Measurements from ENCODE around the gene ANXA5.

DNA sequence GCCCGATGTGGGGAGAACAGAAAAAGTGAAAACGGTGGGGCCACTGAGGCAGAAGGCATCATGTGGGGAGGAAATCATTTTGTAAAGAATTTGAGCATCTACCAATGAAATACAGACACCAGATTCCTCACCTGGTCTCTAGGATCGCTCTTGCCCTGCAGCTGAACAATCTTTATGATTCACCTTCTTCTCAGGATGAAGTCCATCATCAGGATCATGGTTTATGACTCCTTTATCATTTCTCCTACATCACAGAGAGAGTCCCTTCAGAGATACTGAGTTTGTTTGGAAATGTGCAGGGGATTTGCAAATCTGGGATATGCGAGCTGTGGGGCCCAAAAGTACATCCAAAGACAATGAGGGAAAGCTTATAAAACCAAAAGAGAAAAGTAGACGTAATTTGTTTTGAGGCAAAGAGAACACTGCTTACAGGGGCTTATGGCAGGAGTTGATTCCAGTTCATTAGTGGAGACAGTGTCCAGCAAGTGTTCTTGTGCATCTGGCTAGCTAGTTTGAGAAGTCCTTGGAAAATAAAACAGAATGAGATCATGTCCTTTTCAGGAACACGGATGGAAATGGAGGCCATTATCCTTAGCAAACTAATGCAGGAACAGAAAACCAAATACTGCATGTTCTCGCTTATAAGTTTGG lies 15.3 kb upstream of the ANXA5 start:
- TF ChIP-seq SIN3A (IDR thresholded peaks at IDR 0.05; ENCODE audit: borderline replicate concordance in 2 of 2, control insufficient read depth in 1 of 2, low read depth in 2 of 2, low read length in 2 of 2): no peak
- no peak for TF ChIP-seq PHF20 (IDR thresholded peaks at IDR 0.05; ENCODE audit: partially characterized antibody)
- TF ChIP-seq, protein P1, sequence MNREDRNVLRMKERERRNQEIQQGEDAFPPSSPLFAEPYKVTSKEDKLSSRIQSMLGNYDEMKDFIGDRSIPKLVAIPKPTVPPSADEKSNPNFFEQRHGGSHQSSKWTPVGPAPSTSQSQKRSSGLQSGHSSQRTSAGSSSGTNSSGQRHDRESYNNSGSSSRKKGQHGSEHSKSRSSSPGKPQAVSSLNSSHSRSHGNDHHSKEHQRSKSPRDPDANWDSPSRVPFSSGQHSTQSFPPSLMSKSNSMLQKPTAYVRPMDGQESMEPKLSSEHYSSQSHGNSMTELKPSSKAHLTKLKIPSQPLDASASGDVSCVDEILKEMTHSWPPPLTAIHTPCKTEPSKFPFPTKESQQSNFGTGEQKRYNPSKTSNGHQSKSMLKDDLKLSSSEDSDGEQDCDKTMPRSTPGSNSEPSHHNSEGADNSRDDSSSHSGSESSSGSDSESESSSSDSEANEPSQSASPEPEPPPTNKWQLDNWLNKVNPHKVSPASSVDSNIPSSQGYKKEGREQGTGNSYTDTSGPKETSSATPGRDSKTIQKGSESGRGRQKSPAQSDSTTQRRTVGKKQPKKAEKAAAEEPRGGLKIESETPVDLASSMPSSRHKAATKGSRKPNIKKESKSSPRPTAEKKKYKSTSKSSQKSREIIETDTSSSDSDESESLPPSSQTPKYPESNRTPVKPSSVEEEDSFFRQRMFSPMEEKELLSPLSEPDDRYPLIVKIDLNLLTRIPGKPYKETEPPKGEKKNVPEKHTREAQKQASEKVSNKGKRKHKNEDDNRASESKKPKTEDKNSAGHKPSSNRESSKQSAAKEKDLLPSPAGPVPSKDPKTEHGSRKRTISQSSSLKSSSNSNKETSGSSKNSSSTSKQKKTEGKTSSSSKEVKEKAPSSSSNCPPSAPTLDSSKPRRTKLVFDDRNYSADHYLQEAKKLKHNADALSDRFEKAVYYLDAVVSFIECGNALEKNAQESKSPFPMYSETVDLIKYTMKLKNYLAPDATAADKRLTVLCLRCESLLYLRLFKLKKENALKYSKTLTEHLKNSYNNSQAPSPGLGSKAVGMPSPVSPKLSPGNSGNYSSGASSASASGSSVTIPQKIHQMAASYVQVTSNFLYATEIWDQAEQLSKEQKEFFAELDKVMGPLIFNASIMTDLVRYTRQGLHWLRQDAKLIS (CRISPR knock-in tag; IDR thresholded peaks at IDR 0.05): no peak
- no peak for TF ChIP-seq RCOR1 (IDR thresholded peaks at IDR 0.05; ENCODE audit: borderline replicate concordance in 1 of 2, low read depth in 2 of 2, low read length in 2 of 2)
- no peak for TF ChIP-seq SMARCA5 (IDR thresholded peaks at IDR 0.05)
- TF ChIP-seq, protein P2, sequence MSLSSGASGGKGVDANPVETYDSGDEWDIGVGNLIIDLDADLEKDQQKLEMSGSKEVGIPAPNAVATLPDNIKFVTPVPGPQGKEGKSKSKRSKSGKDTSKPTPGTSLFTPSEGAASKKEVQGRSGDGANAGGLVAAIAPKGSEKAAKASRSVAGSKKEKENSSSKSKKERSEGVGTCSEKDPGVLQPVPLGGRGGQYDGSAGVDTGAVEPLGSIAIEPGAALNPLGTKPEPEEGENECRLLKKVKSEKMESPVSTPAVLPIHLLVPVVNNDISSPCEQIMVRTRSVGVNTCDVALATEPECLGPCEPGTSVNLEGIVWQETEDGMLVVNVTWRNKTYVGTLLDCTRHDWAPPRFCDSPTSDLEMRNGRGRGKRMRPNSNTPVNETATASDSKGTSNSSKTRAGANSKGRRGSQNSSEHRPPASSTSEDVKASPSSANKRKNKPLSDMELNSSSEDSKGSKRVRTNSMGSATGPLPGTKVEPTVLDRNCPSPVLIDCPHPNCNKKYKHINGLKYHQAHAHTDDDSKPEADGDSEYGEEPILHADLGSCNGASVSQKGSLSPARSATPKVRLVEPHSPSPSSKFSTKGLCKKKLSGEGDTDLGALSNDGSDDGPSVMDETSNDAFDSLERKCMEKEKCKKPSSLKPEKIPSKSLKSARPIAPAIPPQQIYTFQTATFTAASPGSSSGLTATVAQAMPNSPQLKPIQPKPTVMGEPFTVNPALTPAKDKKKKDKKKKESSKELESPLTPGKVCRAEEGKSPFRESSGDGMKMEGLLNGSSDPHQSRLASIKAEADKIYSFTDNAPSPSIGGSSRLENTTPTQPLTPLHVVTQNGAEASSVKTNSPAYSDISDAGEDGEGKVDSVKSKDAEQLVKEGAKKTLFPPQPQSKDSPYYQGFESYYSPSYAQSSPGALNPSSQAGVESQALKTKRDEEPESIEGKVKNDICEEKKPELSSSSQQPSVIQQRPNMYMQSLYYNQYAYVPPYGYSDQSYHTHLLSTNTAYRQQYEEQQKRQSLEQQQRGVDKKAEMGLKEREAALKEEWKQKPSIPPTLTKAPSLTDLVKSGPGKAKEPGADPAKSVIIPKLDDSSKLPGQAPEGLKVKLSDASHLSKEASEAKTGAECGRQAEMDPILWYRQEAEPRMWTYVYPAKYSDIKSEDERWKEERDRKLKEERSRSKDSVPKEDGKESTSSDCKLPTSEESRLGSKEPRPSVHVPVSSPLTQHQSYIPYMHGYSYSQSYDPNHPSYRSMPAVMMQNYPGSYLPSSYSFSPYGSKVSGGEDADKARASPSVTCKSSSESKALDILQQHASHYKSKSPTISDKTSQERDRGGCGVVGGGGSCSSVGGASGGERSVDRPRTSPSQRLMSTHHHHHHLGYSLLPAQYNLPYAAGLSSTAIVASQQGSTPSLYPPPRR (CRISPR knock-in tag; IDR thresholded peaks at IDR 0.05; ENCODE audit: borderline replicate concordance): no peak
- no peak for TF ChIP-seq NFATC3 (IDR thresholded peaks at IDR 0.05)
- TF ChIP-seq, protein P3, sequence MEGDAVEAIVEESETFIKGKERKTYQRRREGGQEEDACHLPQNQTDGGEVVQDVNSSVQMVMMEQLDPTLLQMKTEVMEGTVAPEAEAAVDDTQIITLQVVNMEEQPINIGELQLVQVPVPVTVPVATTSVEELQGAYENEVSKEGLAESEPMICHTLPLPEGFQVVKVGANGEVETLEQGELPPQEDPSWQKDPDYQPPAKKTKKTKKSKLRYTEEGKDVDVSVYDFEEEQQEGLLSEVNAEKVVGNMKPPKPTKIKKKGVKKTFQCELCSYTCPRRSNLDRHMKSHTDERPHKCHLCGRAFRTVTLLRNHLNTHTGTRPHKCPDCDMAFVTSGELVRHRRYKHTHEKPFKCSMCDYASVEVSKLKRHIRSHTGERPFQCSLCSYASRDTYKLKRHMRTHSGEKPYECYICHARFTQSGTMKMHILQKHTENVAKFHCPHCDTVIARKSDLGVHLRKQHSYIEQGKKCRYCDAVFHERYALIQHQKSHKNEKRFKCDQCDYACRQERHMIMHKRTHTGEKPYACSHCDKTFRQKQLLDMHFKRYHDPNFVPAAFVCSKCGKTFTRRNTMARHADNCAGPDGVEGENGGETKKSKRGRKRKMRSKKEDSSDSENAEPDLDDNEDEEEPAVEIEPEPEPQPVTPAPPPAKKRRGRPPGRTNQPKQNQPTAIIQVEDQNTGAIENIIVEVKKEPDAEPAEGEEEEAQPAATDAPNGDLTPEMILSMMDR (IDR thresholded peaks at IDR 0.05 in 2 of 3, conservative IDR thresholded peaks at IDR 0.05 in 1 of 3; ENCODE audit: insufficient read depth in 2 of 3, low read depth in 1 of 3, low read length in 3 of 3): no peak
- no peak for TF ChIP-seq CEBPB (tag; IDR thresholded peaks at IDR 0.05)
- no peak for TF ChIP-seq TGIF2 (CRISPR knock-in tag; IDR thresholded peaks at IDR 0.05)
- no peak for TF ChIP-seq NONO (IDR thresholded peaks at IDR 0.05; ENCODE audit: low read depth in 2 of 2, low read length in 1 of 2)
- TF ChIP-seq PTRF (tag; IDR thresholded peaks at IDR 0.05): no peak
- no peak for TF ChIP-seq GTF2F1 (IDR thresholded peaks at IDR 0.05; ENCODE audit: low read depth, low read length)
